GM12878 (cell line): ENCODE data around the gene COL27A1. TPM values are rescaled to one million over a fixed set of nuclear protein-coding genes. Genes with fewer than 3 reads are reported as not detected.

Experiments
- ATAC-seq: fragments of 200-7000 bp; cut with Tn5 transposase; 3 replicates; pipeline ENCODE4 v1.9.1; 2020; ENCODE audit warnings: mild to moderate bottlenecking, moderate library complexity
- BruUV-seq: library from RNA; stranded (reverse); fragments of 400-500 nt; replicated peaks from 2 replicates; lab custom pipeline; 2021; lab: Mats Ljungman, UMichigan
- CTCF ChIA-PET: fragments of 300-600 bp; sonication (Branson Sonifier 250); formaldehyde crosslinking; extraction: SDS; loops from one replicate; lab custom pipeline; 2021; ENCODE audit warnings: inconsistent platforms; lab: Yijun Ruan, JAX
- POLR2A ChIA-PET: fragments of 350-600 bp; formaldehyde crosslinking; extraction: SDS; loops from one replicate; lab custom pipeline; 2021; ENCODE audit warnings: inconsistent platforms; lab: Charles Lee
- RAD21 ChIA-PET: fragments of 300-600 bp; sonication (Branson Sonifier 250); formaldehyde crosslinking; loops from one replicate; lab custom pipeline; 2023; ENCODE audit warnings: antibody characterized with exemption; ENCODE audit not compliant: unreplicated experiment; lab: Charles Lee
- SMC1A ChIA-PET: fragments of 300-600 bp; sonication (Branson Sonifier 250); formaldehyde crosslinking; loops from one replicate; lab custom pipeline; 2023; ENCODE audit not compliant: unreplicated experiment, uncharacterized antibody; lab: Charles Lee
- DNase-seq: peaks from one replicate; pipeline ENCODE4 v3.0.0-alpha.2; 2011; ENCODE audit warnings: low read depth, low spot score
- FAIRE-seq: peaks from 3 replicates; lab custom pipeline; 2011; peaks lifted over from hg19 to GRCh38; lab: Jason Lieb, UNC
- H2AFZ ChIP-seq: 2 replicates; pipeline ENCODE4 v1.6.0; 2011; ENCODE audit warnings: low read depth, low read length, control low read depth; ENCODE audit not compliant: control insufficient read depth
- H3K27ac ChIP-seq: 2 replicates; pipeline ENCODE4 v1.5.1; 2011; ENCODE audit warnings: control low read depth; ENCODE audit not compliant: control insufficient read depth, insufficient read depth
- H3K27me3 ChIP-seq, 2 experiments: replicated peaks in 1 of 2; 2 replicates each; pipeline versions ENCODE4 v1.6.0 to v1.6.1; 2011; ENCODE audit warnings: low read length in 1 of 2; ENCODE audit not compliant: control insufficient read depth in 2 of 2, insufficient read depth in 2 of 2
- H3K36me3 ChIP-seq, 2 experiments: 2 replicates each; pipeline ENCODE4 v1.5.1; 2011; ENCODE audit warnings: low read length in 1 of 2; ENCODE audit not compliant: control insufficient read depth in 2 of 2, insufficient read depth in 2 of 2
- H3K4me1 ChIP-seq: 2 replicates; pipeline ENCODE4 v1.6.1; 2011; ENCODE audit warnings: mild to moderate bottlenecking, low read length, moderate library complexity, mixed read lengths; ENCODE audit not compliant: control insufficient read depth, insufficient read depth
- H3K4me2 ChIP-seq: 2 replicates; pipeline ENCODE4 v1.6.0; 2011; ENCODE audit warnings: control low read depth; ENCODE audit not compliant: control insufficient read depth, insufficient read depth
- H3K4me3 ChIP-seq: fragments of 200-600 bp; sonication (generic); 2 replicates; pipeline ENCODE4 v1.5.1; 2016
- H3K79me2 ChIP-seq: 2 replicates; pipeline ENCODE4 v1.6.0; 2011; ENCODE audit warnings: low read length; ENCODE audit not compliant: control insufficient read depth, insufficient read depth
- H3K9ac ChIP-seq: 2 replicates; pipeline ENCODE4 v1.8.0; 2011; ENCODE audit warnings: low read length, control low read depth, mixed read lengths; ENCODE audit not compliant: control insufficient read depth, insufficient read depth
- H3K9me3 ChIP-seq: replicated peaks from 3 replicates; pipeline ENCODE4 v1.5.1; 2011; ENCODE audit warnings: mild to moderate bottlenecking, low read length; ENCODE audit not compliant: control insufficient read depth, insufficient read depth
- H4K20me1 ChIP-seq: 2 replicates; pipeline ENCODE4 v1.6.0; 2011; ENCODE audit not compliant: control insufficient read depth, insufficient read depth
- CREM ChIP-seq: IDR thresholded peaks from 2 replicates; pipeline ENCODE4 v1.6.1; 2014; ENCODE audit warnings: antibody characterized with exemption, low read depth
- DPF2 ChIP-seq: fragments of 450-650 bp; IDR thresholded peaks from 2 replicates; pipeline ENCODE4 v1.6.1; 2017; ENCODE audit warnings: mild to moderate bottlenecking
- JUNB ChIP-seq: IDR thresholded peaks from 2 replicates; pipeline ENCODE4 v1.6.1; 2016; ENCODE audit warnings: antibody characterized with exemption, mild to moderate bottlenecking
- KDM1A ChIP-seq: fragments of 200-600 bp; sonication (generic); IDR thresholded peaks from 2 replicates; pipeline ENCODE4 v1.6.1; 2016; ENCODE audit warnings: borderline replicate concordance
- MEF2B ChIP-seq: fragments of 450-650 bp; IDR thresholded peaks from 2 replicates; pipeline ENCODE4 v1.6.1; 2018; ENCODE audit warnings: mild to moderate bottlenecking, moderate library complexity; ENCODE audit not compliant: partially characterized antibody, poor library complexity, severe bottlenecking
- NBN ChIP-seq: fragments of 450-650 bp; IDR thresholded peaks from 2 replicates; pipeline ENCODE4 v1.6.1; 2016
- NRF1 ChIP-seq: conservative IDR thresholded peaks from 2 replicates; pipeline ENCODE4 v1.6.1; 2011; ENCODE audit warnings: mild to moderate bottlenecking, low read depth, low read length, improper control_type of control experiment
- POU2F2 ChIP-seq: IDR thresholded peaks from 3 replicates; pipeline ENCODE4 v1.6.1; 2011; ENCODE audit warnings: low read depth, mild to moderate bottlenecking, low read length, borderline replicate concordance
- RB1 ChIP-seq: fragments of 450-650 bp; formaldehyde crosslinking; IDR thresholded peaks from 2 replicates; pipeline ENCODE4 v1.6.1; 2017; ENCODE audit warnings: mild to moderate bottlenecking, borderline replicate concordance
- TBL1XR1 ChIP-seq: IDR thresholded peaks from 2 replicates; pipeline ENCODE4 v1.6.1; 2012; ENCODE audit warnings: low read depth, low read length, improper control_type of control experiment
- WGBS: methylation state at CpG from one replicate; pipeline ENCODE4 v1.1.6; 2016; ENCODE audit warnings: low lambda C conversion rate; ENCODE audit not compliant: insufficient replicate concordance, insufficient coverage; ENCODE audit errors: missing lambda C conversion rate; 5-methylcytosine and 5-hydroxymethylcytosine counted together
- in situ Hi-C: fragments of 300-500 bp; cut with MboI; formaldehyde crosslinking; loops from 9 replicates; pipeline ENCODE4 v1.14.3; 2018; ENCODE audit warnings: mixed read lengths
- intact Hi-C: fragments of 100-400 bp; cut with micrococcal nuclease; formaldehyde crosslinking; loops from one replicate; pipeline ENCODE4 v1.14.2; 2022; ENCODE audit not compliant: unreplicated experiment
- polyA plus RNA-seq, 11 experiments: library from polyadenylated mRNA; depleted of rRNA in 4 of 11; unstranded in 6 of 11; stranded (reverse) in 5 of 11; fragments of >200 nt; fragmentation: Nextera tagmentation in 4 of 11; fragmentation: Illumina TruSeq in 1 of 11; extraction: Ambion mirVana in 4 of 11; extraction: Trizol in 1 of 11; gene quantifications; 1 replicate in 1 of 11; 2 replicates in 10 of 11; pipeline versions ENCODE4 v1.2.1 to v1.2.3, GENCODE V29; 2011 to 2016; ENCODE audit warnings: inconsistent platforms in 2 of 11, missing spikeins in 2 of 11, low read depth in 1 of 11
- total RNA-seq, 4 experiments: library from RNA; depleted of rRNA in 3 of 4; stranded (reverse); fragments of >200 nt in 3 of 4; fragmentation: Illumina TruSeq in 1 of 4; extraction: Trizol in 1 of 4; gene quantifications; 2 replicates each; pipeline versions ENCODE4 v1.2.1 to v1.2.3, GENCODE V29; 2013 to 2021

Gene COL27A1
- total and polyA plus RNA-seq, 10 of the 15 experiments (the other 5 are each of a cell fraction or from before 2014, with no cell fraction given) = 0.10 TPM; not detected in 9

- no peaks in the 10 kb centered on the region for H3K79me2 ChIP-seq
- TF ChIP-seq JUNB = no peak
- TF ChIP-seq NBN = no peak
- no peak for TF ChIP-seq KDM1A
- TF ChIP-seq MEF2B = no peak
- no peak for TF ChIP-seq POU2F2
- TF ChIP-seq, all 136 proteins: peak for 0
- Histone ChIP-seq H3K9me3 (no peaks in the 10 kb centered on the region), H3K4me1 (no peaks in the 10 kb centered on the region), H2AFZ (no peak overlapping the region), H3K4me2 (no peak overlapping the region), H3K4me3 (no peak overlapping the region), H4K20me1 (0 out of 2 replicates have a peak, but pooled peaks cover 3% of the 10 kb centered on the region), H3K27me3 (peaks cover 0 to 8% of the 10 kb centered on the region in 2 experiments; a peak in 2 of 4 replicates), H3K27ac (no peak overlapping the region), H3K36me3 (no peaks in the 10 kb centered on the region), H3K9ac (no peak overlapping the region)
- BruUV-seq = no TSS peak
- ChIA-PET POLR2A (no interaction called here), CTCF (interaction anchor here (0.6 kb wide), 1 partner anchor 996 kb away, joined by 4 read pairs; no protein-coding TSS in a partner anchor), SMC1A (interaction anchor here (0.6 kb wide), 1 partner anchor 198 kb away, joined by 3 read pairs; no protein-coding TSS in a partner anchor), RAD21 (interaction anchor here (0.6 to 1.1 kb wide), 2 partner anchors 12 to 859 kb away, joined by 3 read pairs; no protein-coding TSS in a partner anchor)
- ATAC-seq (no peak), FAIRE-seq (no peak), DNase-seq (no peak)
- in situ Hi-C loops = no loop called here
- intact Hi-C loops = no loop called here
- 10% methylated on average over 10 of the region's 10 CpGs for WGBS
These were observed 149.3 kb downstream of the COL27A1 start for GRCh38 chr9:114304416-114305188.

GRCh38 chr9:114307899-114308267, 152.5 kb downstream of the COL27A1 start:
- intact Hi-C loops = no loop called here
- ChIA-PET CTCF (no interaction called here), SMC1A (no interaction called here), POLR2A (no interaction called here), RAD21 (no interaction called here)
- WGBS = 39% methylated on average over 6 of the region's 6 CpGs
- Histone ChIP-seq H3K36me3 (no peaks in the 10 kb centered on the region), H3K9ac (no peak overlapping the region), H2AFZ (no peak overlapping the region), H3K4me3 (no peak overlapping the region), H3K4me1 (no peaks in the 10 kb centered on the region), H3K4me2 (no peak overlapping the region), H3K79me2 (no peaks in the 10 kb centered on the region), H3K27ac (no peak overlapping the region), H3K27me3 (peaks cover 0 to 2% of the 10 kb centered on the region in 2 experiments; a peak in 3 of 4 replicates), H4K20me1 (0 out of 2 replicates have a peak, but pooled peaks cover 3% of the 10 kb centered on the region), H3K9me3 (no peaks in the 10 kb centered on the region)
- ATAC-seq (no peak), DNase-seq (no peak), FAIRE-seq (no peak)
- in situ Hi-C loops = no loop called here
- BruUV-seq = no TSS peak
- no peak for TF ChIP-seq DPF2
- TF ChIP-seq CREM = no peak
- no peak for TF ChIP-seq NRF1
- no peak for TF ChIP-seq RB1
- no peak for TF ChIP-seq TBL1XR1
